Measurements from ENCODE around the gene SLFN14.
"Not testable (repeated sequence)": the region's sequence is repeated elsewhere in the genome, so short reads cannot be mapped to it uniquely, and the experiment has no call there.

The SLFN14 gene

GRCh38 chr17:35557353-35557752, 3.3 kb downstream of the SLFN14 start:
- no peak for DNase-seq

- no peak for DNase-seq
Measured at GRCh38 chr17:35555691-35556090, 4.9 kb downstream of the SLFN14 start.

- DNase-seq = no peak
Measured at GRCh38 chr17:35554668-35555067, 6.0 kb downstream of the SLFN14 start.

- DNase-seq = no peak
Measured at GRCh38 chr17:35553310-35553709, 7.3 kb downstream of the SLFN14 start.

- no peak for DNase-seq
Measured at GRCh38 chr17:35548978-35549377, 11.6 kb downstream of the SLFN14 start.

GRCh38 chr17:35548208-35548810, 12.3 kb downstream of the SLFN14 start:
- no peak for DNase-seq

GRCh38 chr17:35546487-35546886, 14.1 kb downstream of the SLFN14 start:
- DNase-seq = no peak

GRCh38 chr17:35545150-35545549, 15.5 kb downstream of the SLFN14 start:
- no peak for DNase-seq

- DNase-seq = no peak
Measured at GRCh38 chr17:35543856-35544255, 16.8 kb downstream of the SLFN14 start.

- DNase-seq = peak; percentile 45
Measured at GRCh38 chr17:35542990-35543389, 17.6 kb downstream of the SLFN14 start.

- DNase-seq = no peak
Measured at GRCh38 chr17:35541434-35541833, 19.2 kb downstream of the SLFN14 start.

GRCh38 chr17:35540589-35541404, 19.8 kb downstream of the SLFN14 start:
- peak; percentile 54 for DNase-seq

GRCh38 chr17:35539659-35540026, 21.0 kb downstream of the SLFN14 start:
- no peak for DNase-seq

- no peak for DNase-seq
Measured at GRCh38 chr17:35537601-35538141, 22.9 kb downstream of the SLFN14 start, which contains the start of gene SLFN12L. TSS of gene SLFN12L (minus strand) at chr17:35537678. CDS start at chr17:35522364, 15,314 bp downstream.

GRCh38 chr17:35536664-35537171, 23.9 kb downstream of the SLFN14 start:
- DNase-seq = no peak

- not testable (repeated sequence) for DNase-seq
Measured at GRCh38 chr17:35535406-35535805, 25.2 kb downstream of the SLFN14 start.

GRCh38 chr17:35534576-35535093, 26.0 kb downstream of the SLFN14 start:
- no peak for DNase-seq

- DNase-seq = no peak
Measured at GRCh38 chr17:35531160-35531559, 29.5 kb downstream of the SLFN14 start.

GRCh38 chr17:35529866-35530265, 30.8 kb downstream of the SLFN14 start:
- no peak for DNase-seq

- DNase-seq = not testable (repeated sequence)
Measured at GRCh38 chr17:35529326-35529725, 31.3 kb downstream of the SLFN14 start.

GRCh38 chr17:35523296-35523695, 37.3 kb downstream of the SLFN14 start:
- no peak for DNase-seq

GRCh38 chr17:35521654-35522256, 38.9 kb downstream of the SLFN14 start:
- DNase-seq = peak; percentile 70

GRCh38 chr17:35521150-35521549, 39.5 kb downstream of the SLFN14 start:
- no peak for DNase-seq

Data from GDM1 (cell line).